HepG2 (cell line): Measurements from ENCODE around the gene TIAM2. TPM values are rescaled to one million over a fixed set of nuclear protein-coding genes. Genes with fewer than 3 reads are reported as not detected.

ENCODE experiments used
- ATAC-seq: fragments of 200-7000 bp; cut with Tn5 transposase; 3 replicates; pipeline ENCODE4 v1.9.1; 2020; ENCODE audit warnings: mild to moderate bottlenecking, moderate library complexity
- BruUV-seq: library from RNA; stranded (reverse); fragments of 400-500 nt; replicated peaks from 2 replicates; lab custom pipeline; 2021; lab: Mats Ljungman, UMichigan
- CTCF ChIA-PET: fragments of 300-600 bp; formaldehyde crosslinking; extraction: SDS; loops from one replicate; lab custom pipeline; 2021; ENCODE audit warnings: low total read pairs, inconsistent platforms, low intra/inter-chr PET ratio; lab: Yijun Ruan, JAX
- POLR2A ChIA-PET: fragments of 350-600 bp; sonication (Branson Sonifier 250); formaldehyde crosslinking; loops from one replicate; lab custom pipeline; 2020; ENCODE audit warnings: antibody characterized with exemption, inconsistent platforms; lab: Yijun Ruan, JAX
- DNase-seq: peaks from one replicate; pipeline ENCODE4 v3.0.0-alpha.2; 2015; ENCODE audit warnings: low spot score
- FAIRE-seq: peaks from 3 replicates; lab custom pipeline; 2011; peaks lifted over from hg19 to GRCh38; lab: Jason Lieb, UNC
- H2AFZ ChIP-seq: one replicate; pipeline ENCODE4 v1.6.1; 2011; ENCODE audit warnings: low read length, inconsistent platforms
- H3K27ac ChIP-seq: fragments of 300-600 bp; 3 replicates; pipeline ENCODE4 v1.8.0; 2011; ENCODE audit warnings: mixed run types, mild to moderate bottlenecking, mixed read lengths, low read length, inconsistent platforms; ENCODE audit not compliant: insufficient read depth; ENCODE audit errors: extremely low read length
- H3K27me3 ChIP-seq, 2 experiments: fragments of 200-600 bp in 1 of 2; 2 replicates in 1 of 2; 3 replicates in 1 of 2; pipeline versions ENCODE4 v1.6.0 to v1.8.0; 2011; ENCODE audit warnings: low read length in 2 of 2, mild to moderate bottlenecking in 2 of 2, moderate library complexity in 2 of 2, inconsistent platforms in 1 of 2; ENCODE audit not compliant: insufficient read depth in 2 of 2, control insufficient read depth in 1 of 2
- H3K36me3 ChIP-seq, 2 experiments: fragments of 200-600 bp in 1 of 2; replicated peaks in 1 of 2; 2 replicates in 1 of 2; 3 replicates in 1 of 2; pipeline versions ENCODE4 v1.5.1 to v1.8.0; 2011; ENCODE audit warnings: low read length in 2 of 2, inconsistent platforms in 1 of 2; ENCODE audit not compliant: insufficient read depth in 2 of 2, control insufficient read depth in 1 of 2
- H3K4me1 ChIP-seq: 2 replicates; pipeline ENCODE4 v1.5.1; 2012; ENCODE audit warnings: low read length, inconsistent platforms; ENCODE audit not compliant: insufficient read depth
- H3K4me2 ChIP-seq: 2 replicates; pipeline ENCODE4 v1.6.0; 2011; ENCODE audit warnings: low read depth, low read length, inconsistent platforms
- H3K4me3 ChIP-seq, 3 experiments: fragments of 200-600 bp in 1 of 3; sonication (generic), shearing (Covaris generic) in 1 of 3; replicated peaks in 1 of 3; 2 replicates each; pipeline ENCODE4 v1.5.1; 2011 to 2016; ENCODE audit warnings: low read length in 3 of 3, inconsistent platforms in 2 of 3, low read depth in 2 of 3, mild to moderate bottlenecking in 2 of 3, control low read depth in 1 of 3, mixed read lengths in 1 of 3; ENCODE audit not compliant: insufficient read depth in 1 of 3
- H3K79me2 ChIP-seq: one replicate; pipeline ENCODE4 v1.6.1; 2011; ENCODE audit warnings: low read length, inconsistent platforms; ENCODE audit not compliant: insufficient read depth
- H3K9ac ChIP-seq: 2 replicates; pipeline ENCODE4 v1.6.0; 2011; ENCODE audit warnings: mild to moderate bottlenecking, low read depth, low read length, inconsistent platforms; ENCODE audit not compliant: insufficient read depth
- H3K9me3 ChIP-seq: 2 replicates; pipeline ENCODE4 v1.5.1; 2012; ENCODE audit warnings: mild to moderate bottlenecking, low read length
- H4K20me1 ChIP-seq: 2 replicates; pipeline ENCODE4 v1.6.0; 2011; ENCODE audit warnings: inconsistent platforms, mild to moderate bottlenecking, low read length, moderate library complexity; ENCODE audit not compliant: insufficient read depth
- KLF9 ChIP-seq: IDR thresholded peaks from 2 replicates; pipeline ENCODE4 v1.6.1; 2016; ENCODE audit warnings: low read depth
- MYPOP ChIP-seq: sonication (generic); formaldehyde crosslinking; IDR thresholded peaks from 2 replicates; pipeline ENCODE4 v1.8.1; 2023; ENCODE audit warnings: mild to moderate bottlenecking, moderate library complexity, missing genetic modification reagents
- NKX3-1 ChIP-seq: sonication (generic); formaldehyde crosslinking; IDR thresholded peaks from 2 replicates; pipeline ENCODE4 v1.5.0; 2020; ENCODE audit warnings: missing genetic modification reagents
- PHF20 ChIP-seq: sonication (generic); formaldehyde crosslinking; IDR thresholded peaks from 2 replicates; pipeline ENCODE4 v1.5.0; 2020; ENCODE audit warnings: mild to moderate bottlenecking, missing genetic modification reagents
- REPIN1 ChIP-seq: sonication (generic); formaldehyde crosslinking; IDR thresholded peaks from 2 replicates; pipeline ENCODE4 v1.8.0; 2022; ENCODE audit warnings: missing genetic modification reagents, low read depth, mild to moderate bottlenecking, borderline replicate concordance
- TFE3 ChIP-seq: IDR thresholded peaks from 2 replicates; pipeline ENCODE4 v1.6.1; 2016
- ZNF276 ChIP-seq: sonication (generic); formaldehyde crosslinking; IDR thresholded peaks from 2 replicates; pipeline ENCODE4 v1.4.0; 2020; ENCODE audit warnings: mild to moderate bottlenecking, low read depth, missing genetic modification reagents
- ZNF770 ChIP-seq: sonication (generic); formaldehyde crosslinking; IDR thresholded peaks from 2 replicates; pipeline ENCODE4 v1.5.0; 2020; ENCODE audit warnings: mild to moderate bottlenecking, missing genetic modification reagents
- ZNF816 ChIP-seq: sonication (generic); formaldehyde crosslinking; IDR thresholded peaks from 2 replicates; pipeline ENCODE4 v1.8.0; 2022; ENCODE audit warnings: missing genetic modification reagents, mild to moderate bottlenecking, borderline replicate concordance
- WGBS: methylation state at CpG from one replicate; pipeline ENCODE4 v1.1.6; 2017; ENCODE audit warnings: low lambda C conversion rate; 5-methylcytosine and 5-hydroxymethylcytosine counted together
- in situ Hi-C: cut with HindIII; loops from 2 replicates; pipeline ENCODE4 v1.10.0; 2017; ENCODE audit warnings: low pct_unique_long_range_greater_than_20kb; ENCODE audit not compliant: extremely low pct_ligation_motif_present
- intact Hi-C: fragments of 100-400 bp; cut with micrococcal nuclease; formaldehyde crosslinking; loops from one replicate; pipeline ENCODE4 v1.10.0; 2022; ENCODE audit not compliant: unreplicated experiment
- polyA plus RNA-seq, 8 experiments: library from polyadenylated mRNA; depleted of rRNA in 3 of 8; stranded (reverse) in 7 of 8; unstranded in 1 of 8; fragments of >200 nt; fragmentation: Illumina TruSeq in 4 of 8; extraction: Trizol in 4 of 8; gene quantifications; 2 replicates each; pipeline versions ENCODE4 v1.2.1 to v1.2.3, GENCODE V29; 2011 to 2016; ENCODE audit warnings: low read depth in 4 of 8, missing spikeins in 1 of 8, mixed read lengths in 1 of 8; ENCODE audit not compliant: insufficient read depth in 1 of 8
- total RNA-seq, 5 experiments: library from RNA; depleted of rRNA; stranded (reverse); fragments of >200 nt; fragmentation: Illumina TruSeq; extraction: Trizol; gene quantifications; 2 replicates each; pipeline ENCODE4 v1.2.3, GENCODE V29; 2016; ENCODE audit warnings: low read depth in 1 of 5
- TF ChIP-seq, protein P1 (sequence below): sonication (generic); formaldehyde crosslinking; IDR thresholded peaks from 2 replicates; pipeline ENCODE4 v1.4.0; 2020; ENCODE audit warnings: missing genetic modification reagents

Gene TIAM2
- total and polyA plus RNA-seq, 2 of the 13 experiments (the other 11 are each of a cell fraction or from before 2014, with no cell fraction given), result 4.1 to 4.5 TPM

- Histone ChIP-seq H3K27ac (no peak overlapping the region), H3K27me3 (no peaks in the 10 kb centered on the region), H3K4me1 (peaks cover 7% of the 10 kb centered on the region; the same call in 1 of the 2 replicates), H3K4me3 (no peak overlapping the region), H2AFZ (no peak overlapping the region), H3K4me2 (no peak overlapping the region), H3K9me3 (no peaks in the 10 kb centered on the region), H4K20me1 (no peaks in the 10 kb centered on the region), H3K9ac (no peak overlapping the region), H3K36me3 (no peaks in the 10 kb centered on the region), H3K79me2 (no peaks in the 10 kb centered on the region)
- CTCF ChIA-PET, result interaction anchor here (1.2 to 2.9 kb wide), 3 partner anchors 242 to 498 kb away, joined by 3 to 35 read pairs (median 7); no protein-coding TSS in a partner anchor
- 74% methylated on average over 5 of the region's 5 CpGs for WGBS
- POLR2A ChIA-PET, result no interaction called here
- DNase-seq (no peak), ATAC-seq (no peak), FAIRE-seq (no peak)
- TF ChIP-seq MYPOP (CRISPR knock-in tag) (no peak), TFE3 (CRISPR knock-in tag) (no peak), PHF20 (CRISPR knock-in tag) (no peak), NKX3-1 (CRISPR knock-in tag) (no peak), ZNF816 (CRISPR knock-in tag) (no peak), ZNF276 (CRISPR knock-in tag) (no peak), KLF9 (CRISPR knock-in tag) (no peak), ZNF770 (no peak), REPIN1 (CRISPR knock-in tag) (no peak)
- TF ChIP-seq, protein P1, sequence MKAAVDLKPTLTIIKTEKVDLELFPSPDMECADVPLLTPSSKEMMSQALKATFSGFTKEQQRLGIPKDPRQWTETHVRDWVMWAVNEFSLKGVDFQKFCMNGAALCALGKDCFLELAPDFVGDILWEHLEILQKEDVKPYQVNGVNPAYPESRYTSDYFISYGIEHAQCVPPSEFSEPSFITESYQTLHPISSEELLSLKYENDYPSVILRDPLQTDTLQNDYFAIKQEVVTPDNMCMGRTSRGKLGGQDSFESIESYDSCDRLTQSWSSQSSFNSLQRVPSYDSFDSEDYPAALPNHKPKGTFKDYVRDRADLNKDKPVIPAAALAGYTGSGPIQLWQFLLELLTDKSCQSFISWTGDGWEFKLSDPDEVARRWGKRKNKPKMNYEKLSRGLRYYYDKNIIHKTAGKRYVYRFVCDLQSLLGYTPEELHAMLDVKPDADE (CRISPR knock-in tag), result no peak
- in situ Hi-C loops, result loop anchor here (5.0 to 10.0 kb wide), 5 partner anchors 241 to 591 kb away; no protein-coding TSS in a partner anchor
- BruUV-seq, result no TSS peak
- intact Hi-C loops, result no loop called here
Measured at GRCh38 chr6:155173488-155173887, 178.4 kb downstream of the TIAM2 start.
